ENCODE results near the gene EFEMP1. TPM values are rescaled to one million over a fixed set of nuclear protein-coding genes. Genes with fewer than 3 reads are reported as not detected.

EFEMP1 gene
- total and polyA plus RNA-seq, 9 of the 15 experiments (the other 6 are each of a cell fraction or from before 2014, with no cell fraction given): 0.05 to 6.2 (median 0.22) TPM

DNA sequence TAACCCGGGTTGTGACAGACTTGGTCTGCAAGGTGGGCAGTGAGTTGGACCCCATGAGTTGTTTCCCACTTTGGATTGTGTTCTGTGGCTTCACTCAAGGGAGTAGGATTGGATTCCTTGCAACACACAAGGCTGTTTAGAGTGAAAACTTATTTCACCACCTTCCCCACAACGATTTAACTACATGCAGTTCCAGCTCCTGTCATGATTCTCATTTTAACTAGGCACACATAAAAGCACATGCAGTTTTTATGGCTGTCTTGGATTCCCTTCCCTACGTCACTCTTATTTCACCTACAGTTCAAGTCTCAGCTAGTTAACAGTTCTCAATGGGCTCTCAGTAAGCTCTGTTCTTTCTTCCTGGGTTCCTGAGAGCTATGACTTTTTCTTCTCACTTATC is 15.9 kb downstream of the EFEMP1 start (continued):
- TF ChIP-seq MNT (conservative IDR thresholded peaks at IDR 0.05) (no peak), RBM14 (IDR thresholded peaks at IDR 0.05; ENCODE audit: borderline replicate concordance, insufficient read depth, low read depth, low read length) (no peak)

DNA sequence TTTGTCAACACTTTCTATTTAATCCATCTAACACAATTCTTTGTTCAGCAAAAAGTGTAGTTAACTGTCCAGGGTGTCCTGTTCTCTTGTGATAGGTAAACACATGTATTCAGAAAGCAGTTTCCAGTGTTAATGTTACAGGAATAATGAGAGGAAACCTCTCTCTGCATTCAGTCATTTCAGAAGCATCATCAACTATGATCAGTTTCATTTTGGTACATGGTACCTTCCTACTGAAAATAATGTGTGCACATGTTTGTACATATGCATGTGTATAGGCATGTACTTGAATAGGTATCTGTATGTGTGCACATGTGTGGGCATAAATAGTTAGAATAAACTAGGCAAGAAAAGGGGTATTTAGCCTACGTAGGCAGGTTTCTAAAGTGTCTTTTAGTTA is 16.6 kb downstream of the EFEMP1 start:
- Histone ChIP-seq H3K27me3 (ENCODE audit: control insufficient read depth in 2 of 2, insufficient read depth in 2 of 2, low read length in 2 of 2) (no peaks in the 10 kb centered on the region; a peak in 1 of 5 replicates), H3K27ac (ENCODE audit: extremely low read depth, low read depth, low read length) (no peak overlapping the region), H3K4me1 (replicated peaks in 1 of 2; ENCODE audit: control insufficient read depth in 2 of 2, insufficient read depth in 2 of 2, low read length in 2 of 2) (no peaks in the 10 kb centered on the region; a peak in 1 of 5 replicates), H3K9me3 (replicated peaks; ENCODE audit: control insufficient read depth, insufficient read depth, low read depth, low read length) (no peaks in the 10 kb centered on the region), H3K9ac (ENCODE audit: insufficient read depth in 1 of 2, low read depth in 2 of 2, low read length in 2 of 2) (no peak overlapping the region), H3K79me2 (ENCODE audit: control insufficient read depth, insufficient read depth, low read length) (no peaks in the 10 kb centered on the region), H2AFZ (ENCODE audit: low read depth, low read length) (no peak overlapping the region), H3K4me2 (ENCODE audit: insufficient read depth, low read length) (no peak overlapping the region), H4K20me1 (replicated peaks; ENCODE audit: control insufficient read depth, insufficient read depth, low read length) (no peaks in the 10 kb centered on the region), H3K4me3 (no peak overlapping the region), H3K36me3 (ENCODE audit: control insufficient read depth, insufficient read depth, low read length) (no peaks in the 10 kb centered on the region), H3K9me1 (ENCODE audit: control insufficient read depth, insufficient read depth, low read length) (no peaks in the 10 kb centered on the region)
- in situ Hi-C loops (cut with MboI) (no loop called here), intact Hi-C loops (cut with micrococcal nuclease) (no loop called here)
- WGBS (ENCODE audit: insufficient coverage, low coverage, missing lambda C conversion rate): 5% methylated on average over 1 of the region's 1 CpG
- no peak for TF ChIP-seq ILF3 (IDR thresholded peaks at IDR 0.05; ENCODE audit: borderline replicate concordance)
- no peak for TF ChIP-seq ATF1 (CRISPR knock-in tag; IDR thresholded peaks at IDR 0.05)
- TF ChIP-seq ATF1 (tag; IDR thresholded peaks at IDR 0.05): no peak
- no peak for TF ChIP-seq SAFB2 (IDR thresholded peaks at IDR 0.05; ENCODE audit: borderline replicate concordance, low read depth, low read length, severe bottlenecking)
- DNase-seq (ENCODE audit: extremely low read depth in 1 of 4, low spot score in 3 of 4): no peak
- CTCF ChIA-PET (ENCODE audit: low intra/inter-chr PET ratio): no interaction called here
- FAIRE-seq: no peak
- POLR2A ChIA-PET: no interaction called here
- no peak for ATAC-seq
- BruUV-seq (replicated peaks): no TSS peak

Measured in K562 (cell line).